Dedifferentiated amniotic fluid mesenchymal stem cell (primary cell): Measurements from ENCODE around the gene RFX1.
"Not testable (repeated sequence)": the region's sequence is repeated elsewhere in the genome, so short reads cannot be mapped to it uniquely, and the experiment has no call there.

ENCODE experiments used
- DNase-seq: peaks from one replicate; pipeline ENCODE4 v3.0.0-alpha.2; 2016; ENCODE audit errors: extremely low spot score

Gene RFX1

DNA sequence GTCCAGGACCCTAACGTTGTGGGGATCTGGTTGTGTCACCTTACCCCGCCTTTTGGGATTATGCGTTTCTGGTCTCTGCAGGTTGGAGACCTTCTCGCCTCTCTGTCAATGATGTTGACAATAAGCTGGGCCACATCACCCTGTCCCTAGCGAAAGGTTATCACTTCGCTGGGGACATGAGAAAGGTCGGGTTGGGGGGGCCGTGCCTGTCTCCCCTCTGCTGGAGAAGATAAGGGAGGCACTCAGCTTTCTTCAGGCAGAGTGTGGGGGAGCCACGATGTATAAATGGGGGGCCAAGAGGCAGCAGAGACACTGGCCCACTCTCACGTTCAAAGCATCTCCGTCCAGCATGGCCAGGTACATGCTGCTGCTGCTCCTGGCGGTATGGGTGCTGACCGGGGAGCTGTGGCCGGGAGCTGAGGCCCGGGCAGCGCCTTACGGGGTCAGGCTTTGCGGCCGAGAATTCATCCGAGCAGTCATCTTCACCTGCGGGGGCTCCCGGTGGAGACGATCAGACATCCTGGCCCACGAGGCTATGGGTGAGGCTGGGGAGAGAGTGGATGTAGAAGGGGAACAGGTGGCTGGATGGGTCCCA, 21.8 kb upstream of the RFX1 start, which contains the start of gene RLN3:
Gene RLN3, plus strand, starts transcription at position 293 of the 595 bp plus-strand sequence. Its CDS starts 57 bp downstream, at position 350.
- no peak for DNase-seq

- not testable (repeated sequence) for DNase-seq
Observed at GRCh38 chr19:14026652-14027192, 20.6 kb upstream of the RFX1 start.

- DNase-seq, result peak; percentile 27
Observed at GRCh38 chr19:14023404-14024235, 17.5 kb upstream of the RFX1 start.

DNA sequence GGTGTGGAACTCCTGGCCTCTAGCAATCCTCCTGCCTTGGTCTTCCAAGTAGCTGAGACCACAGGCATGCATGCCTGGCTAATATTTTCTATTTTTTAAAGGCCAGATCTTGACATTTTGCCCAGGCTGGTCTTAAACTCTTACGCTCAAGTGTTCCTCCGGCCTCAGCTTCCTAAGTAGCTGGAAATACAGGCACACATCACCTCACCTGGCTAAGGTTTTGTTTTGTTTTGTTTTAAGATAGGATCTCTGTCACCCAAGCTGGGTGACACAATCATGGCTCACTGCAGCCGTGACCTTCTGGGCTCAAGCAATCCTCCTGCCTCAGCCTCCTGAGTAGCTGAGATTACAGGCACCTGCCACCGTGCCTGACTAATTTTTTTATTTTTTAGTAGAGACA, 16.3 kb upstream of the RFX1 start:
- DNase-seq, result no peak

DNA sequence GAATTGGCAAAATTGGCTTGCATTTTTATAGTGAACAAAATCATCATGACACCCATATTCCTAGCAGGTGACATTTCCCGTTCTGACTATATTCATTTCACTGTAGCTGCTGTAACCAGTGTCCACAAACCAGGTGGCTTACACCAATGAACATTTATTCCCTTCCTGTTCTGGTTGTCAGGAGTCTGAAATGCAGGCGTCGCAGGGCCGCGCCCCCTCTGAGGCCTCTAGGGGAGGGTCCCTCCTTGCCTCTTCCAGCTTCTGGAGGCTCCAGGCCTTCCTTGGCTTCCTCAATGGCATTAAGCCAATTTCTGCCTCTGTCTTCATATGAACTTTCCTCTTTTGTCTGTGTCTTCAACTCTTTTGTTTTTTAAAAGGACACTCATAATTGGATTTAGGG, 15.4 kb upstream of the RFX1 start:
- DNase-seq, result no peak

- DNase-seq, result not testable (repeated sequence)
Observed at GRCh38 chr19:14019739-14020138, 13.6 kb upstream of the RFX1 start.

DNA sequence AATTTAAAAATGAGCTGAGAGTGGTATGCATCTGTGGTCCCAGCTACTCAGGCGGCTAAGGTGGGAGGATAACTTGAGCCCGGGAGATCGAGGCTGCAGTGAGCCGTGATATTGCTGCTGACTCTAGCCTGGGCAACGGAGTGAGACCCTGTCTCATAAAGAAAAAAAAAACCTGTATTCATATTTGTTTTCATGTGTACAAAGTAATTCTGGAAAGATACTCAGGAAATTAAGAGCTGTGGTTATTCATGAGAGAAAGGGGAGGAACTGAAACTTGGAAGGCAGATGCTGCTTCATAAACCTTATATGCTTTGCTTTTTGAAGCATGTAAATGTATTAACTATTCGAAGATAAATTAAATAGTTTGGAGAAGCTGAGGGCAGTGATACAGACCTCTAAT, 13.0 kb upstream of the RFX1 start:
- DNase-seq, result no peak

- DNase-seq, result no peak
Observed at GRCh38 chr19:14015524-14016035, 9.5 kb upstream of the RFX1 start.

DNA sequence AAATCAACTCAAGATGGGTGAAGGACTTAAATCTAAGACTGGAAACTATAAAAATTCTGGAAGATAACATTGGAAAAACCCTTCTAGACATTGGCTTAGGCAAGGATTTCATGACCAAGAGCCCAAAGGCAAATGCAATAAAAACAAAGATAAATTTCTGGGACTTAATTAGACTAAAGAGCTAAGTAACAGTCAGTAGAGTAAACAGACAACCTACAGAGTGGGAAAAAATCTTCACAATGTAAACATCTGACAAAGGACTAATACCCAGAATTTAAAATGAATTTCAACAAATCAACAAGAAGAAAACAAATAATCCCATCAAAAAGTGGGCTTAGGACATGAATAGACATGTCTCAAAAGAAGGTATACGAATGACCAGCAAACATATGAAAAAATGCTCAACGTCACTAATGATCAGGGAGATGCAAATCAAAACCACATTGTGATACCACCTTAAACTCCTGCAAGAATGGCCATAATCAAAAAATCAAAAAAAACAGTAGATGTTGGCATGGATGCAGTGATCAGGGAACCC, 6.3 kb upstream of the RFX1 start:
- no peak for DNase-seq

GRCh38 chr19:14006766-14007562, 844 bp upstream of the RFX1 start:
- DNase-seq, result no peak

DNA sequence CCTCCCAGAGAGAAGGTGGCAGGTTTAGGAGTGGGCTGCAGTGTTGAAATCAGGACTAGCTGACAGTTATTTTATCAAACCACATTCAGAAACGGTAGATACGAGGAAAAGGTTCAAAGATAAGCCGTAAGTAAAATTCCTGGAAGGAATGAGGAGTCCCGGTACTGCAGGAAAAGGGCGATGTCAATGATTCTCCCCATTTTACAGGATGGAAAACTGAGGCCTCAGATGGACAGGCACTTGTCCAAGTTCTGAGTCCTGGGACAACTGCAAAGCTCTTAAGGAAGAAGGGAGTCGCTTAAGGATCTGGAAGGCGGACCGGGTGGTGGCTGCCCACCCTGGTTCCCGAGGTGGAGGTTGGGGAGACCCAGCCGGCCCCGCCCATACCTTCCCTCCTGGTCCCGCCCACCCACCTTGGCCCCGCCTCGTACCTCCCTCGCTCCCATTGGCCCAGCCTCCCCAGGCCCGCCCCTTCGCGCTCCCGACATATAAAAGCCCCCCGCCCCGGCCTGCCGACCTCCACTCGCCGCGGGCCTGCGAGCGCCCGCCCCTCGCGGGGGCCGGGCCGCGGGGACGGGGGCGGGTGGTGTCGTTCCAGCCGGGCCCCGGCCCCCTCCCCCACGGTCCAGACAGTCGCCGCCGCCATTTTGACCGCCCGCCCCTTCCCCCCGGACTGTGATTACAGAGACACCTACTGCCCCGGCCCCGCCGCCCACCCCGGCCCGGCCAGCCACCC, 603 bp downstream of the RFX1 start:
- DNase-seq, result peak; percentile 65

DNA sequence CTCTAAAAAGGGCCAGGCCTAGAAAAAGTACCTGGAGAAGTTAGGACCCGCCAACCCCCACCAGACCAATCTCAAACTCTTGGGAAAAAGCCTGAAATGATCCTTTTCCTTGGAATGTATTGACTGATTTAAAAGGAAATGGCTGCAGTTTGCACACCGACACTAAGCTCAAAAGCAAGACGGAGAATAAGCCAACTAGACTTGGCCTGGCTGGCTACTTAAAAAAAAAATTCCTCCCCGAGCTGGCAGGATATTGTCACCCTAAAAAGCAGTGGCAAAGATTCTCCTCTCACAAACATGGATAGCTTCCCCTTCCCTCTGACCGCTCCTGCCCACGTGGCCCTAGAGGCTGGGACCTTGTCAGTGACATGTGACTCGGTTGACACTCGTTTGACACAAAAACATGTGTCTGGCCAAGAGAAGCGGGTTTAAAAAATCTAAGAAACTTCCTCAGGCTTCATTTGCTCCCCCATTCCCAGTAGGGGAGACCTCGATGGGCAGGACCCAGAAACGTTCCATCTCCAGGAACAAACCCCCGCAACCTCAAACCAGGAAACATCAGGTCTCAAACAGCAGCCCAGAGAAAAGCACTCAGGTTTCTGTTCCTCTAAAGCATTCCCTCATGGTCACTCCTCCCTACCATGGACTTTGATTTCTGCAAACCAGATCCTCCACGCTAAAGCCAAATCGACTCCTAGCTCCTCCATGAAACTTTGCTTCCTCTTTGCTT, 1.3 kb downstream of the RFX1 start:
- no peak for DNase-seq

DNA sequence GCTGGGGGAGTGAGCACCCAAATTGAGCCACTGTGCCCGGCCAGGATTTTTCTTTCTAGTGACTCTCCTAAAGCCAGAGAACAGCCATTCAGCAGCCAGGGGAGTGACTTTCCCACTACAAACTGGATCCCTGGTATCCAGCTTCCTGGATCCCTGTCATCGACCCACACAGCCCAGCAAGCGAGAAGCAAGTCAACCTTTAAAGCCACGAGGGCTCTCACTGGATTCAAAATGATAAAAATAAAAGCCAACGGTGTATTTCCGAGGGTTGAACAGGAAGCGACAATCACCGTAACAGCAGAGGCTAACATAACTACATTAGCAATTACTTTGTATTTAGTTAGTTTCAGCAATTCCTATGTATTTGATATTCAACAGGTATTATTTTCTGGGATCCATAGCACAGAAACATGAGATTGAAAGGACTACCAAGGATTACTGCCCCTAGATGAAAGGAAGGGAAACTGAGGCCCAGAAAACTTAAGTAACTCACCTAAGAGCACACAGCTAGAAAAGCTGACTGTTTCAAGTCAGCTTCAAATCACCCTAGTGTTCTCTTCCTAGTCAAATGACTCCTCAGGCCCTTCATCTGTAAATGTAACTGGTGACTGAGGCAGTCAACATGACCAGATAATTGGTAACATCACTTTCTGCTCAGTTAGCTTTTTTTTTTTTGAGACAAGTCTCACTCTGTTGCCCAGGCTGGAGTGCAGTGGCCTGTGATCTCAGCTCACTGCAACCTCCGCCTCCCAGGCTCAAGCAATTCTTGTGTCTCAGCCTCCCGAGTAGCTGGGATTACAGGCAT, 2.7 kb downstream of the RFX1 start:
- DNase-seq, result no peak

- DNase-seq, result no peak
Observed at GRCh38 chr19:14002571-14003250, 3.4 kb downstream of the RFX1 start.

- no peak for DNase-seq
Observed at GRCh38 chr19:14000691-14001375, 5.3 kb downstream of the RFX1 start.

DNA sequence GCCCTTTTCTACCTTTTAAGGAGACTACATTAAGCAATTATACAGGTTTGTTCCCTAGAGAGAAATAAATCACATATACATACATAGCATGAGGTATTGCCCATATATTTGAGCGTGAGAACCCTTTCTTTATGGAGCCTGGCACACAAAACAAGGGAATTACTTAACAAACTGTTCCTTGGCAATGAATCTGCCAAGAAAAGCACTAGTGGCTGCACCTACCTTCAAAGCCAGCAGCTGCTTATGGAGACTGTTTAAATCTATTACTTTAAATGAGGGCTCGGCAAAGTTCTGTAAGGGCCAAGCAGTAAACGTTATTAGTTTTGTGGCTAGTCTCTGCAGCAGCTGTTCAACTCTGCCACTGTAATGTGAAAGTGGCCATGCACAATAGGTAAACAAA, 7.0 kb downstream of the RFX1 start:
- DNase-seq, result no peak

- no peak for DNase-seq
Observed at GRCh38 chr19:13998426-13998825, 7.7 kb downstream of the RFX1 start.

DNA sequence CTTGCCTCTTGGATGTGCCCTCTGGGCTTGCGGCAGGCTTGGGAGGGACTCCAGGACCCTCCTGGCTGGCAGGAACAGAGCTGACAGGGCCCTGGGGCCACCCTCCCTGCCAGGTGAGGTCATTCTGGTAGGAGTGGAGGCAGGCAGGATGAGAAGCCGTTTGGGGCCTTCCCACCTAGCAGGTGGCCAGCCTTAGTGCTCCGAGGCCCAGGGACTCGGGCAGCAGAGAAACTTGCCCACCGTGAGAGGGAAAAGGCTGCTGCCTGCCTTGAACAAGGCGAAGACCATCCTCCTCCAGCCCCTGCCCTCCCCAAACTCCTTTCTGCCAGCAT, 8.5 kb downstream of the RFX1 start:
- DNase-seq, result no peak
